Hepatocyte (in vitro differentiated cells): Measurements from ENCODE around the gene MLKL.

Experiments used
- EZH2 ChIP-seq: fragments of 200-600 bp; sonication (generic); IDR thresholded peaks from 2 replicates; pipeline ENCODE4 v1.6.1; 2016; ENCODE audit warnings: antibody characterized with exemption, mild to moderate bottlenecking, borderline replicate concordance
- EZH2phosphoT487 ChIP-seq: fragments of 200-600 bp; sonication (generic); IDR thresholded peaks from one replicate; pipeline ENCODE4 v1.6.1; 2018; ENCODE audit warnings: antibody characterized with exemption, mild to moderate bottlenecking, low read depth, moderate library complexity; ENCODE audit not compliant: unreplicated experiment, severe bottlenecking
- TF ChIP-seq, protein P1 (sequence below): fragments of 200-600 bp; sonication (generic); IDR thresholded peaks from 2 replicates; pipeline ENCODE4 v1.5.1; 2016; ENCODE audit warnings: antibody characterized with exemption, mild to moderate bottlenecking; ENCODE audit not compliant: poor library complexity

DNA sequence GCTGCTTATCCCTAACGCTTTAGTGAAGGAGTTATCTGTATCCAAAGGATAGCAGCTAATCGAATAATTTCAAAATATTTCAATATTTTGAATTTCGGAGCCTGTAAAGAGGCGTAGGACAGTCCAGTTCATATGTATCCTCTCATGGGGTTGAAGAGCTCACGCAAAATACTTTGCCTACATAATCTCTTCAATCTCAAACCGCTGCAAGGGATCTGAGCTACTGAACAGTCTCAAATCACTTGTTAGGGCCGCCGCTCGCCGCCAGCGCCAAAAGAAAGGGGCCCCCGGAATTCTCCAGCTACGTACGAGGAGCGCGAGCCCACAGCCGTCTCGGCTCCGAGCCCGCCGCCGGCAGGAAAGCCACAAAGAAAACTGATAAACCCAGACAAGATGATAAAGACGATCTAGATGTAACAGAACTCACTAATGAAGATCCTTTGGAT is 33.4 kb downstream of the MLKL start:
- TF ChIP-seq, protein P1, sequence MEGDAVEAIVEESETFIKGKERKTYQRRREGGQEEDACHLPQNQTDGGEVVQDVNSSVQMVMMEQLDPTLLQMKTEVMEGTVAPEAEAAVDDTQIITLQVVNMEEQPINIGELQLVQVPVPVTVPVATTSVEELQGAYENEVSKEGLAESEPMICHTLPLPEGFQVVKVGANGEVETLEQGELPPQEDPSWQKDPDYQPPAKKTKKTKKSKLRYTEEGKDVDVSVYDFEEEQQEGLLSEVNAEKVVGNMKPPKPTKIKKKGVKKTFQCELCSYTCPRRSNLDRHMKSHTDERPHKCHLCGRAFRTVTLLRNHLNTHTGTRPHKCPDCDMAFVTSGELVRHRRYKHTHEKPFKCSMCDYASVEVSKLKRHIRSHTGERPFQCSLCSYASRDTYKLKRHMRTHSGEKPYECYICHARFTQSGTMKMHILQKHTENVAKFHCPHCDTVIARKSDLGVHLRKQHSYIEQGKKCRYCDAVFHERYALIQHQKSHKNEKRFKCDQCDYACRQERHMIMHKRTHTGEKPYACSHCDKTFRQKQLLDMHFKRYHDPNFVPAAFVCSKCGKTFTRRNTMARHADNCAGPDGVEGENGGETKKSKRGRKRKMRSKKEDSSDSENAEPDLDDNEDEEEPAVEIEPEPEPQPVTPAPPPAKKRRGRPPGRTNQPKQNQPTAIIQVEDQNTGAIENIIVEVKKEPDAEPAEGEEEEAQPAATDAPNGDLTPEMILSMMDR: no peak
- no peak for TF ChIP-seq EZH2
- TF ChIP-seq EZH2phosphoT487: no peak
